K562 (cell line): Measurements from ENCODE around the gene BDKRB2.

Experiments
- CC2D1A ChIP-seq: fragments of 450-650 bp; IDR thresholded peaks from 2 replicates; pipeline ENCODE4 v1.6.1; 2017; ENCODE audit warnings: mild to moderate bottlenecking
- CEBPB ChIP-seq: fragments of 450-650 bp; IDR thresholded peaks from 2 replicates; pipeline ENCODE4 v1.6.1; 2016; ENCODE audit warnings: missing genetic modification characterization, missing compliant biosample characterization
- EGR1 ChIP-seq: fragments of 450-650 bp; conservative IDR thresholded peaks from 2 replicates; pipeline ENCODE4 v1.6.1; 2017; ENCODE audit warnings: mild to moderate bottlenecking
- FOXA1 ChIP-seq: fragments of 450-650 bp; IDR thresholded peaks from 2 replicates; pipeline ENCODE4 v1.6.1; 2016; ENCODE audit warnings: mild to moderate bottlenecking, borderline replicate concordance
- MAZ ChIP-seq, 2 experiments: fragments of 450-650 bp in 1 of 2; sonication (generic) in 1 of 2; formaldehyde crosslinking; IDR thresholded peaks in 1 of 2; conservative IDR thresholded peaks in 1 of 2; 2 replicates each; pipeline versions ENCODE4 v1.4.0 to v1.5.0; 2020; ENCODE audit warnings: mild to moderate bottlenecking in 1 of 2, missing genetic modification reagents in 1 of 2
- NR1H2 ChIP-seq: sonication (generic); formaldehyde crosslinking; IDR thresholded peaks from 2 replicates; pipeline ENCODE4 v1.4.0; 2020; ENCODE audit warnings: mild to moderate bottlenecking, missing genetic modification reagents
- RFX1 ChIP-seq: fragments of 450-650 bp; IDR thresholded peaks from 2 replicates; pipeline ENCODE4 v1.6.1; 2016; ENCODE audit warnings: mild to moderate bottlenecking, moderate library complexity
- ZNF274 ChIP-seq: IDR thresholded peaks from 2 replicates; pipeline ENCODE4 v1.6.1; 2011; ENCODE audit warnings: low read depth, mild to moderate bottlenecking, low read length, moderate library complexity, borderline replicate concordance
- ZNF3 ChIP-seq: fragments of 250-450 bp; sonication (Bioruptor Pico); IDR thresholded peaks from 2 replicates; pipeline ENCODE4 v1.5.0; 2021; ENCODE audit warnings: mild to moderate bottlenecking, moderate library complexity
- TF ChIP-seq, protein P1 (sequence below): sonication (generic); formaldehyde crosslinking; IDR thresholded peaks from 2 replicates; pipeline ENCODE4 v1.8.0; 2022; ENCODE audit warnings: mild to moderate bottlenecking, low read depth, missing genetic modification reagents

DNA sequence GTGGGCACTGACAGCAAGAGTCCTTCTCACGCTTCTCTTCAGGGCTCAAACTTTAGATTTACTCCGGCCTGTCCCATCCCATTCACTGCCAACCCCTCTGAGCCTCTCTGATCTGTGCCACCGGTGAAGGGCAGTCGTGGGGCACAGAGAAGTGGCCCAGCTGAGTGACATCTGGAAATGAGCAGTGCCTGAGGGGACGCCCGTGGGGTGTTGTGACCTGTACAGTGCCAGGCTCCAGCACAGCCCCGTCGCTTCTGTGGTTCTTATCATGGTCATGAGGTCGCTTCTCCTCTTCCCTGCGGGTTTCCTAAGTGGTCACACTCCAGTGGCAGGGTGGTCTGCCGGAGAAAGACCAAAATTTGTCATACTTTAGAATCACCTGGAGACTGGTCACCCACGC lies 4.1 kb downstream of the BDKRB2 start:
- TF ChIP-seq EGR1 (no peak), ZNF3 (CRISPR knock-in tag) (no peak), CEBPB (tag) (no peak), ZNF274 (no peak), CC2D1A (no peak), RFX1 (no peak), NR1H2 (CRISPR knock-in tag) (no peak), FOXA1 (no peak), MAZ (CRISPR knock-in tag; conservative IDR thresholded peaks at IDR 0.05 in 1 of 2, IDR thresholded peaks at IDR 0.05 in 1 of 2) (no peak)
- TF ChIP-seq, protein P1, sequence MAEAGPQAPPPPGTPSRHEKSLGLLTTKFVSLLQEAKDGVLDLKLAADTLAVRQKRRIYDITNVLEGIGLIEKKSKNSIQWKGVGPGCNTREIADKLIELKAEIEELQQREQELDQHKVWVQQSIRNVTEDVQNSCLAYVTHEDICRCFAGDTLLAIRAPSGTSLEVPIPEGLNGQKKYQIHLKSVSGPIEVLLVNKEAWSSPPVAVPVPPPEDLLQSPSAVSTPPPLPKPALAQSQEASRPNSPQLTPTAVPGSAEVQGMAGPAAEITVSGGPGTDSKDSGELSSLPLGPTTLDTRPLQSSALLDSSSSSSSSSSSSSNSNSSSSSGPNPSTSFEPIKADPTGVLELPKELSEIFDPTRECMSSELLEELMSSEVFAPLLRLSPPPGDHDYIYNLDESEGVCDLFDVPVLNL (CRISPR knock-in tag), result no peak
